CD14-positive monocyte (primary cell): ENCODE results near the gene OR2B2. TPM values are rescaled to one million over a fixed set of nuclear protein-coding genes. Genes with fewer than 3 reads are reported as not detected.
A peak's percentile ranks its signal among the peaks of the same experiment; 100 is the strongest.

ENCODE experiments used
- DNase-seq, 3 donors: peaks; one replicate each; pipeline ENCODE4 v3.0.0-alpha.2; 2011 to 2022
- H2AFZ ChIP-seq: 2 replicates; pipeline ENCODE4 v1.6.0; 2012; ENCODE audit warnings: mild to moderate bottlenecking, low read depth, low read length, inconsistent platforms; ENCODE audit not compliant: insufficient read depth, poor library complexity, severe bottlenecking
- H3K27ac ChIP-seq, 2 donors: 1 replicate in 1 of 2; 2 replicates in 1 of 2; pipeline ENCODE4 v1.5.1; 2012 to 2013; ENCODE audit warnings: low read length in 2 of 2, control low read depth in 1 of 2, inconsistent platforms in 1 of 2, low read depth in 1 of 2, mild to moderate bottlenecking in 1 of 2
- H3K27me3 ChIP-seq, 2 donors: one replicate each; pipeline versions ENCODE4 v1.6.0 to v1.6.1; 2011 to 2013; ENCODE audit warnings: low read length in 2 of 2; ENCODE audit not compliant: control insufficient read depth in 2 of 2, insufficient read depth in 2 of 2
- H3K36me3 ChIP-seq, 2 donors: replicated peaks in 1 of 2; 1 replicate in 1 of 2; 2 replicates in 1 of 2; pipeline versions ENCODE4 v1.5.1 to v1.6.1; 2012 to 2013; ENCODE audit warnings: low read length in 2 of 2, control low read depth in 1 of 2, inconsistent platforms in 1 of 2, mild to moderate bottlenecking in 1 of 2; ENCODE audit not compliant: insufficient read depth in 2 of 2, control insufficient read depth in 1 of 2
- H3K4me1 ChIP-seq, 2 donors: 1 replicate in 1 of 2; 2 replicates in 1 of 2; pipeline versions ENCODE4 v1.5.1 to v1.6.1; 2012 to 2013; ENCODE audit warnings: low read length in 2 of 2, control low read depth in 1 of 2, inconsistent platforms in 1 of 2, mild to moderate bottlenecking in 1 of 2, moderate library complexity in 1 of 2; ENCODE audit not compliant: insufficient read depth in 2 of 2, control insufficient read depth in 1 of 2
- H3K4me2 ChIP-seq: replicated peaks from 2 replicates; pipeline ENCODE3; 2012; ENCODE audit warnings: low read length, moderate library complexity, mild to moderate bottlenecking; ENCODE audit not compliant: poor library complexity, severe bottlenecking; ENCODE audit errors: extremely low read depth
- H3K4me3 ChIP-seq, 3 experiments: fragments of 200-600 bp in 1 of 3; sonication (generic) in 1 of 3; replicated peaks in 1 of 3; 1 replicate in 2 of 3; 2 replicates in 1 of 3; pipeline ENCODE4 v1.5.1; 2011 to 2013; ENCODE audit warnings: low read length in 3 of 3, mild to moderate bottlenecking in 3 of 3, control low read depth in 2 of 3, low read depth in 2 of 3, inconsistent platforms in 1 of 3, moderate library complexity in 1 of 3
- H3K79me2 ChIP-seq: 2 replicates; pipeline ENCODE4 v1.6.0; 2012; ENCODE audit warnings: mild to moderate bottlenecking, control low read depth, inconsistent platforms, low read length, moderate library complexity; ENCODE audit not compliant: insufficient read depth
- H3K9ac ChIP-seq: 2 replicates; pipeline ENCODE4 v1.6.0; 2017; ENCODE audit warnings: low read length, mild to moderate bottlenecking; ENCODE audit not compliant: insufficient read depth, poor library complexity, severe bottlenecking
- H3K9me3 ChIP-seq, 2 donors: replicated peaks in 1 of 2; 1 replicate in 1 of 2; 2 replicates in 1 of 2; pipeline versions ENCODE4 v1.5.1 to v1.6.1; 2012 to 2013; ENCODE audit warnings: low read length in 2 of 2, control low read depth in 1 of 2; ENCODE audit not compliant: control insufficient read depth in 1 of 2, insufficient read depth in 1 of 2
- H4K20me1 ChIP-seq: 2 replicates; pipeline ENCODE4 v1.6.0; 2012; ENCODE audit warnings: mild to moderate bottlenecking, low read length, control low read depth, moderate library complexity; ENCODE audit not compliant: insufficient read depth
- H3K27ac Mint-ChIP-seq, 7 donors: one replicate each; pipeline ENCODE4 v1.8.0; 2020; ENCODE audit warnings: mild to moderate bottlenecking in 7 of 7, mixed read lengths in 7 of 7, moderate library complexity in 6 of 7, inconsistent platforms in 2 of 7
- H3K27me3 Mint-ChIP-seq, 3 donors: one replicate each; pipeline ENCODE4 v1.8.0; 2021 to 2022; ENCODE audit warnings: low read depth in 3 of 3, mild to moderate bottlenecking in 3 of 3, mixed read lengths in 3 of 3, moderate library complexity in 3 of 3, inconsistent platforms in 1 of 3
- H3K36me3 Mint-ChIP-seq, 2 donors: one replicate each; pipeline ENCODE4 v1.8.0; 2020; ENCODE audit warnings: mixed read lengths in 2 of 2, inconsistent platforms in 1 of 2, mild to moderate bottlenecking in 1 of 2
- H3K4me1 Mint-ChIP-seq: one replicate; pipeline ENCODE4 v1.8.0; 2020; ENCODE audit warnings: mild to moderate bottlenecking, mixed read lengths
- H3K4me3 Mint-ChIP-seq, 2 donors: one replicate each; pipeline ENCODE4 v1.8.0; 2020; ENCODE audit warnings: mild to moderate bottlenecking in 2 of 2, mixed read lengths in 2 of 2, moderate library complexity in 1 of 2
- H3K9me3 Mint-ChIP-seq, 7 donors: one replicate each; pipeline ENCODE4 v1.8.0; 2020 to 2022; ENCODE audit warnings: mixed read lengths in 7 of 7, mild to moderate bottlenecking in 6 of 7, moderate library complexity in 6 of 7, inconsistent platforms in 2 of 7
- WGBS: methylation state at CpG from one replicate; pipeline ENCODE4 v1.1.5; 2013; ENCODE audit warnings: missing lambda C conversion rate; ENCODE audit not compliant: insufficient coverage; 5-methylcytosine and 5-hydroxymethylcytosine counted together
- intact Hi-C, 2 donors: fragments of 100-400 bp; cut with micrococcal nuclease; formaldehyde crosslinking; loops; one replicate each; pipeline versions ENCODE4 v1.15.0 to v1.15.1; 2023
- polyA plus RNA-seq, 3 donors: library from polyadenylated mRNA; depleted of rRNA in 1 of 3; unstranded in 2 of 3; stranded (reverse) in 1 of 3; fragments of 300-500 nt in 2 of 3; fragments of >200 nt in 1 of 3; fragmentation: Illumina TruSeq in 2 of 3; gene quantifications; 1 replicate in 2 of 3; 2 replicates in 1 of 3; pipeline ENCODE4 v1.2.3, GENCODE V29; 2012 to 2021
- TF ChIP-seq, protein P1 (sequence below): fragments of 200-600 bp; IDR thresholded peaks from one replicate; pipeline ENCODE4 v1.8.0; 2022; ENCODE audit warnings: antibody characterized with exemption, mild to moderate bottlenecking

The OR2B2 gene
- polyA plus RNA-seq, 3 donors, result not detected

DNA sequence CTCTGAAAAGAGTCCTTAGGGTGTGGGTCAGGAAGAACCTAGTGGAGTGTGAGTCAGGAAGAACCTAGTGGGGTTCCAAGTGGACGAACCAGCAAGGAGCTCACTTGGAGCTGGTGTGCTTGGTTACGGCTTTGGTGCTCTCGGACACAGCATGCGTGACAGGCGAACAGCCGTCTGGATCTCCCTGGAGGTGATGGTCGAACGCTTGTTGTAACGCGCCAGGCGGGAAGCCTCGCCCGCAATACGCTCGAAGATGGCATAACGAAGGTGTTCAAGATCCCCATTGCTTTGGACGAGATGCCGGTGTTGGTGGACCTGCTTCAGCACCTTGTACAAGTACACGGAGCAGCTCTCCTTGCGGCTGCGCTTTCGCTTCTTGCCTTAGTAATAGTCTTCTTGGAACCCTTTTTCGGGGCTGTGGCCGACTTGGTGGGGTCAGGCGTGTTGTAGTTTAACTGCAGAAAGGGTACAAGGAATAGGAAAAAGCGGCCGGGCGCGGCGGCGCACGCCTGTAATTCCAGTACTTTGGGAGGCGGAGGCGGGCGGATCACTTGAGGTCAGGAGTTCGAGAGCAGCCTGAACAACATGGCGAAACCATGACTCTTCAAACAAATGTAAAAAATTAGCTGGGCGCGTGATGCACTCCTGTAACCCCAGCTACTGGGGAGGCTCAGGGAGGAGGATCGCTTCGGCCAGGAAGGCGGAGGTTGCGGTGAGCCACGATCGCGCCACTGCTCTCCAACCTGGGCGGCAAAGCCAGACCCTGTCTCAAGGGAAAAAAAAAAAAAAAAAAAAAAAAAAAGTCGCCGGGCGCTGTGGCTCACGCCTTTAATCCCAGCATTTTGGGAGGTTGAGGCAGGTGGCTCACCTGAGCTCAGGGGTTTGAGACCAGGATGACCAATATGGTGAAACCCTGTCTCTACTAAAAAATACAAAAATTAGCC lies 48.0 kb downstream of the OR2B2 start:
- no peaks in the 10 kb centered on the region for H4K20me1 ChIP-seq
- TF ChIP-seq, protein P1, sequence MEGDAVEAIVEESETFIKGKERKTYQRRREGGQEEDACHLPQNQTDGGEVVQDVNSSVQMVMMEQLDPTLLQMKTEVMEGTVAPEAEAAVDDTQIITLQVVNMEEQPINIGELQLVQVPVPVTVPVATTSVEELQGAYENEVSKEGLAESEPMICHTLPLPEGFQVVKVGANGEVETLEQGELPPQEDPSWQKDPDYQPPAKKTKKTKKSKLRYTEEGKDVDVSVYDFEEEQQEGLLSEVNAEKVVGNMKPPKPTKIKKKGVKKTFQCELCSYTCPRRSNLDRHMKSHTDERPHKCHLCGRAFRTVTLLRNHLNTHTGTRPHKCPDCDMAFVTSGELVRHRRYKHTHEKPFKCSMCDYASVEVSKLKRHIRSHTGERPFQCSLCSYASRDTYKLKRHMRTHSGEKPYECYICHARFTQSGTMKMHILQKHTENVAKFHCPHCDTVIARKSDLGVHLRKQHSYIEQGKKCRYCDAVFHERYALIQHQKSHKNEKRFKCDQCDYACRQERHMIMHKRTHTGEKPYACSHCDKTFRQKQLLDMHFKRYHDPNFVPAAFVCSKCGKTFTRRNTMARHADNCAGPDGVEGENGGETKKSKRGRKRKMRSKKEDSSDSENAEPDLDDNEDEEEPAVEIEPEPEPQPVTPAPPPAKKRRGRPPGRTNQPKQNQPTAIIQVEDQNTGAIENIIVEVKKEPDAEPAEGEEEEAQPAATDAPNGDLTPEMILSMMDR, result no peak
- H3K27me3 Mint-ChIP-seq, result peaks cover 0 to 4% (median 2%) of the 10 kb centered on the region in 3 donors
- peak overlapping the region; percentile 97 to 99 (median 99) for H3K27ac Mint-ChIP-seq
- WGBS, result 20% methylated on average over 41 of the region's 51 CpGs
- no peaks in the 10 kb centered on the region for H3K79me2 ChIP-seq
- peaks cover 35 to 40% of the 10 kb centered on the region in 2 donors for H3K4me1 ChIP-seq
- no peaks in the 10 kb centered on the region for H3K36me3 ChIP-seq
- H3K9me3 Mint-ChIP-seq, result peaks cover 0 to 4% (median 2%) of the 10 kb centered on the region in 7 donors
- H3K4me2 ChIP-seq, result peak overlapping the region; percentile 99
- intact Hi-C loops, result loop anchor here in 1 of 2 donors (2.0 kb wide), 1 partner anchor 25 kb away; a partner anchor contains a TSS
- no peaks in the 10 kb centered on the region for H3K27me3 ChIP-seq
- H3K9ac ChIP-seq, result peak overlapping the region; percentile 79
- peaks cover 0 to 3% of the 10 kb centered on the region in 2 donors for H3K9me3 ChIP-seq
- H3K4me3 ChIP-seq, result peak overlapping the region; percentile 65 to 78 (median 68)
- H3K4me3 Mint-ChIP-seq, result peak overlapping the region; percentile 97 to 98
- H3K36me3 Mint-ChIP-seq, result no peaks in the 10 kb centered on the region
- H3K4me1 Mint-ChIP-seq, result peaks cover 44% of the 10 kb centered on the region
- peak in 1 of 3 donors; percentile 41 for DNase-seq
- H2AFZ ChIP-seq, result peak overlapping the region; percentile 68
- peak overlapping the region; percentile 79 to 92 for H3K27ac ChIP-seq

DNA sequence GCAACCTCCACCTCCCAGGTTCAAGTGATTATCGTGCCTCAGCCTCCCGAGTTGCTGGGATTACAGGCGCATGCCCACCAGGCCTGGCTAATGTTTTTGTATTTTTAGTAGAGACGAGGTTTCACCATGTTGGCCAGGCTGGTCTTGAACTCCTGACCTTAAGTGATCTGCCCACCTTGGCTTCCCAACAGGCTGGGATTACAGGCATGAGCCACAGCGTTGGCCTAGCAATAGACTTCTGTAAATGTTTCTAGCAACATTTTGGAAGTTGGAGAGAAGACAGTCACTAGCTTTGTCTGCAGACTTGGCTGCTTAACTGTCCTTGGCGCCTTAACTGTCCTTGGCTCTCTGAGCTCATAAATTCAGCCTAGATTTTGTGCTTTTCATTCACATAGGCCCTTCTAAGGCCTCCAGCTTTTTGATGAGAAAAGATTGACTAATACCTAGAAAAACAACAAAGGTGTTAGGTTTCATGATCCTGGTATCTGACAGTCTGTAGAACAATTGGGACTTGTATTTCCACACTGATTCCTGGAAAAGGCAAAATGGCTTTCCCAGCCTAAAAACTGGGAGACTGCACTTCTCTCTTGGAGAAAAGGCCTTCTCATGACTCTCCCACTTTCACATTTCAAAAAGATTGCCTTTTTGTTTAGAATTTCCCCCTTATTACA lies 49.7 kb downstream of the OR2B2 start:
- Mint-ChIP-seq H3K9me3 (peaks cover 0 to 4% (median 2%) of the 10 kb centered on the region in 7 donors), H3K4me3 (no peak overlapping the region), H3K27ac (no peak overlapping the region), H3K27me3 (peaks cover 0 to 4% (median 4%) of the 10 kb centered on the region in 3 donors), H3K36me3 (no peaks in the 10 kb centered on the region), H3K4me1 (peaks cover 36% of the 10 kb centered on the region)
- Histone ChIP-seq H3K79me2 (no peaks in the 10 kb centered on the region), H3K36me3 (no peaks in the 10 kb centered on the region), H3K4me1 (peaks cover 31 to 32% of the 10 kb centered on the region in 2 donors), H2AFZ (no peak overlapping the region), H3K4me2 (no peak overlapping the region), H3K9me3 (peaks cover 0 to 3% of the 10 kb centered on the region in 2 donors), H3K27me3 (no peaks in the 10 kb centered on the region), H3K9ac (no peak overlapping the region), H3K27ac (no peak overlapping the region), H3K4me3 (no peak overlapping the region), H4K20me1 (no peaks in the 10 kb centered on the region)
- intact Hi-C loops, result no loop called here
- TF ChIP-seq, protein P1, result no peak
- 100% methylated on average over 5 of the region's 6 CpGs for WGBS
- DNase-seq, result no peak
